GM19023 (cell line): Measurements from ENCODE around the gene POTEJ.
"Not testable (repeated sequence)": the region's sequence is repeated elsewhere in the genome, so short reads cannot be mapped to it uniquely, and the experiment has no call there.

Experiments used
- ATAC-seq: cut with Tn5 transposase; IDR thresholded peaks from one replicate; pipeline ENCODE4 v1.9.1; 2021; ENCODE audit warnings: mild to moderate bottlenecking, moderate library complexity; ENCODE audit not compliant: unreplicated experiment

Gene POTEJ

GRCh38 chr2:130611140-130611539 lies at the start of gene POTEJ:
Gene POTEJ (plus strand): TSS chr2:130611440. CDS start chr2:130611533, 93 bp downstream.
- ATAC-seq, result not testable (repeated sequence)

DNA sequence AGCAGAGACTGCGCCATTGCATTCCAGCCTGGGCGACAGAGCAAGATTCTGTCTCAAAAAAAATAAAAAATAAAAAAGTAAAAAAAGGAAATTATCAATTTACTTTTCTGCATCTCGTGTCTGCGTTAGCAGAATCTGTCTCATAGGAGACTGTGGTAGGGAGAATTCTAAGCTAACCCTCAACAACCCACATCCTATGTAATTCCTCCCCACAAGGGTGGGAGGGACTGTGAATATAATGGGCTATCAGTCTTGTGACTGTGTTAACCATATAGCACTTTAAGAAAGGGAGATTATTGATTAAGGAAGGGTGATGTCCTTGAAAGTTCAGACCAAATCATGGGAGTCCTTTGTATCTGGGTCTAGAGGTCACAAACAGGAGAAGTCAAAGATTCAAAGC lies 45.1 kb upstream of the POTEJ start:
- ATAC-seq, result not testable (repeated sequence)

DNA sequence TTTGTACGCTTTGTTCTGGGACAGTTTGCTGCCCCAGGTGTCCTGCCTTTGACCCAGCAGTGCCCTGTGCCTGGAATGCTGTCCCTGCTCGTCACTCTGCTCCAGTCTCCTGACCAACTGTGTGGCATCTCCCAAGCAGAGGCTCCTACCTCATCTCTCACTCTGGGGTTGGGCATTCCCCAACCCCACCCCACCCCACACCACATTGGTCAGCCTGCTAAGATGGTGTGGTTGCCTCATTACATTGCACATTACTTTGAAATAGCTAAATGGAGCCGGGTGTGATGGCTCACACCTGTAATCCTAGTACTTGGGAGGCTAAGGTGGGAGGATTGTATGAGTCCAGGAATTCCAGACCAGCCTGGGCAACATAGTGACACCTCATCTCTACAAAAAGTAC lies 39.3 kb upstream of the POTEJ start:
- ATAC-seq, result not testable (repeated sequence)

- not testable (repeated sequence) for ATAC-seq
These were observed 37.0 kb upstream of the POTEJ start for GRCh38 chr2:130574230-130574629.

DNA sequence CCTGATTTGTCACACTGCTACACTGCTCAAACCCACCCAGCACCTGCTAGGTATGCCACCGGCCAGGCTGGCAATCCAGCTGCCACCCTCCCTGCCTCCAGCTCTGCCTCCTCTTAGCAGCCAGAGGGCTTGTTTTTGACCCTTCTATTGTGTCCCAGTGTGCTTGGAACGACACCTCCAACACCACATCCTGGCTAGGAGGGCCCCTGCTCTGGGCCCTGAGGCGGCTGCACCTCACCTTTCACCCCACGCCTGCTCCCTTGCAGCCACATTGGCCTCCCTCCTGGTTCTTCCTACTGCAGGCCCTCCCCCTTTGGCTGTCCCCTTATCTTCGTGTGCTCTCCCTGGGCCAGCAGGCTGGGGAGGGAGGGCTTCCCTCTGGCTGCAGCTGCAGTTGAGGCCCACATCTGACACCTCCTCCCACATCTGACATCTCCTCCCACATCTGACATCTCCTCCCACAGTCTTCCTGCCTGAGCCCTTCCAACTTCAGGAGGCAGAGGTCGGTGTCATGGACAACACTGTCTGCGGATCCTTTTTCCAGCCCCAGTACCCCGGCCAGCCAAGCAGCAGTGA lies 34.9 kb upstream of the POTEJ start:
- not testable (repeated sequence) for ATAC-seq

DNA sequence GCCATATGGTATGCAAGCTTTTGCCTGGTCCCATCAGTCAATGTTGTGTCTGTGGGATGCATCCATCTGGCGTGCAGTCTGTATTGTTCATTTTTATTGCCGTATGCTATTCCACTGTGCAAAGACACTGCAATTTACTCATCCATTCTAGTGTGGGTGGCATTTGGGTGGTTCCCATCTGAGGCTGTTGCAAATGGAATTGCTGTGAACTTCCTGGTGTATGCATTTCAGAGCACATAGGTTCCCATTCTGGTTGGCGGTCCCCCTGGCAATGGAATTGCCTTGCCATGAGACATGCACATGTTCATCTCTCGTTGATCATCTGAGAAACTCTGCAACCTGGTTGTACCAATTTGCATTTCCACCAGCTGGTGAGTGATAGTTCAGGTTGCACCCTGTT lies 33.7 kb upstream of the POTEJ start:
- ATAC-seq, result not testable (repeated sequence)

GRCh38 chr2:130579121-130579520 lies 32.1 kb upstream of the POTEJ start:
- not testable (repeated sequence) for ATAC-seq

DNA sequence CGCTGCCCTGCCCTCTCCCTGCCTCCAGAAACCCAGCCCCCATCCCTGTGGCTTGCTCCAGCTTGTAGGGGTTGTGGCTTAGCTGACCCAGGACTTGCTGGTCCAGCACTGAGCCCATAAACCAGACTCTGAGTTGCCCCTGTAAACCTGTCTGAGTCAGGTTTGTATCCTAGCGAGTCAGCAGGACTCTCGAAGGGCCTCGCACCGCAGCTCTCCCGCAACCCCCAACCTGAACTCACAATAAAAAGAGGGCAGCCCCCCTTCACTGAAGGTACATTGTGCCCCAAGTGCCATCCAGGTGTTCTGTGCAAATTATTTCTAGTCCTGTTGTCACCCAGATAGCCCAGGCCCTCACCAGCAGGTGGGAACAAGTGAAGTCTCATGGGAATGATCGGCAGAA lies 29.7 kb upstream of the POTEJ start:
- not testable (repeated sequence) for ATAC-seq

GRCh38 chr2:130582970-130583369 lies 28.3 kb upstream of the POTEJ start:
- ATAC-seq, result not testable (repeated sequence)

- not testable (repeated sequence) for ATAC-seq
These were observed 27.7 kb upstream of the POTEJ start for GRCh38 chr2:130583582-130583981.

GRCh38 chr2:130584726-130585125 lies 26.5 kb upstream of the POTEJ start:
- ATAC-seq, result not testable (repeated sequence)

GRCh38 chr2:130588688-130589458 lies 22.4 kb upstream of the POTEJ start:
- peak; percentile 88 for ATAC-seq

DNA sequence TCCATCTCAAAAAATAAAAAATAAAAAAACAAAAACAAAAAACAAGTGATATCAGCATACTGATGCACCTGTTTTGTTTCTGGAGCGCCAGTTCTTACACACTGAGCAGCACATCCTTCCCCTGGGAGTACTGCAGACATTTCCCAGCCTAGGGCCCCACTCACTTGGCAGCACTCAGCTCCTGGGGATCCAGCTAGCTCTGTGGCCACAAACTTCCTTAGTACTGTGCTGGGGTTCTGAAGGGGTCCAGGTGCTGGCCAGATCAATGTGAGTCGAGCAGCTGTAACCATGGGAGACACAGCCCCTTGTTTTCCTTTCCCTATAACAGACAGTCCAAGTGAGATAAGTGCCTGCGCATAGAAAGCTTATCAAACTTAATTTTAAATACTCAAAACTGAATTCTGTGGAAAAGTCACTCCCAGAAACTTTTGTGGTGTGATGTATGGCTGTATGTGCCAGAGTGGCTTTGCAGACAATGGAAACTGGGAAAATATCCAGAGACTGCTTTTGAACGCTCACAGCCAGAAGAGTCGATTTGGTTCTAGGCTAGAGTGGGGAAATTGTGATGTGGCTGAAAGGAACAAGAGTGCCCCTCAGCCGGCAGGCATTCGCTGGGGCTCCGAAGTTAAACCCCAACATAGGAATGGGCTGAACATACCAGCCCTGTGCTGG lies 20.9 kb upstream of the POTEJ start:
- not testable (repeated sequence) for ATAC-seq

GRCh38 chr2:130590842-130591359 lies 20.3 kb upstream of the POTEJ start:
- not testable (repeated sequence) for ATAC-seq

GRCh38 chr2:130592791-130593414 lies 18.3 kb upstream of the POTEJ start:
- not testable (repeated sequence) for ATAC-seq

- not testable (repeated sequence) for ATAC-seq
These were observed 17.2 kb upstream of the POTEJ start for GRCh38 chr2:130594011-130594410.

DNA sequence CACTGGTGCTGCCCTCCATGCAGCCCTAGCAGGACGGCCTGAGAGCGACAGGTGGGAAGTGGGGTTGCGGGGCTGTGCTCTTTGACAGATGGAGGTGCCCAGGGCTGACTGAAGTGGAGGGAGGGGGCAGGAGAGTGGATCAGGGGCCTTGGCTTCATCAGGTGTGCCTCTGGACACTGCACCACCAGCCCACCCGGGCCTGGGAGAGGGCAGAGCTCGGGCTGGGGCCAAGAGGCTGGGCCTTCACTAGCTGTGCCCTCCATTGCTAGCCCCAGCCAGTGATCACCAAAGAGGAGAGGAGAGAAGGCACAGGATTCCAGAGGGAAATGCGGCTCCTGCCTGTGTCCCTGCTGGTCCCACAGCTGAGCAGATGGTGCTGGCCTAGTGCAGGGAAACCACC lies 14.5 kb upstream of the POTEJ start:
- ATAC-seq, result not testable (repeated sequence)

DNA sequence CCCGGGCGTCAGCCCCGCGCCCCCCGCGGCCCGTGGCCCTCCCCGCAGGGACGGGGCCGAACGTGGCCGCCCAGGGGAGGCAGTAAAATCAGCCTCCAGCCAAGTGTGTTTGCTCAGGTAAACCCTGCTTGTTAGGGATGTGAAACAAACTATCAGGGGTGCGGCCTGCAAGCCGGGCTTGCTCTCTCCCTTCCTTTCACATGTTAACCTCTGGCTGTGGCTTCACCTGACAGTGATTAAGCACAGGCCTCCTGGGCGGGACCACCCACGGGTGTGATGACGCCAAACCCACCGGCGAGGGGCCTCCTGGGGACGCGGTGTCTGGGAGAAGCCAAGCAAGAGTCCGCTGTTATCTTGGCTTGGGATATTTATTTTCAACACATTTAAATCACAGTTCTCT lies 13.2 kb upstream of the POTEJ start:
- not testable (repeated sequence) for ATAC-seq

DNA sequence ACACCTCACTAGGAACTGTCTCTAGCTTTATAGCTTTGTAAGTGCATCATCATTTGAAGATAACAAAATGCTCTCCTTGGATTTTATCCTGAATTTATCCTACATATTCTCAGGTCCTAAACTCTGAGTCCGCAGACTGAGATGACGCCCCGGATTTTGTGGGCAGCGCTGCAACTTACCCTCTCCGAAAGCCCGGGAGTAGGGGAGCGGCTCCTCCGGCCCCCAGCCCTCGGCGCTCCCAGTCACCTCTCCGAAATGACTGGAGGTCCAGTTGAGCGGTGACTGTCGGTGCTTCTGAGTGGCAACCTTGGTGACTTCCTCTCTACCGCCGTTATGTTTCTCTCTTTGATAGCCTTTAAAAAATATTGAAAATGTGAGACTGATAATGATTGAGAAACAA lies 12.8 kb upstream of the POTEJ start:
- not testable (repeated sequence) for ATAC-seq

DNA sequence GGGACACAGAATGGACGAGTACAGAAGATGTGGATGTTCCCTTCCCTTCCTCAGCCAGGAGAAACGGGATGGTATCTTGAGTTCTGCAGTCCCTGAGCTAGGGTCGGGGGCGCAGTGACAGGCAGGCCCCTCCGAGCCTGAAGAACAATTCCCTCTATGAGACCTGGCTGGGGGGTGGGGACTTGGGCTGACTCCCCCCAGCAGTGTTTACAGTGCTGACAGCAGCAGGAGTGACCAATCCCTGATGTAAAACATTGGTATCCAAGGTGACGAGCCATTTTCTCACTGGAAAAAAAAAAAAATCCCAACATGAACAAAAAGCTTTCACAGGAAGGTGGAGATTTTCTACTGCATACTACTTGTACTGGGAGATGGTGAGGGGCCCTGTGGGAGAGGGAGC lies 11.8 kb upstream of the POTEJ start, which contains the start of gene CFC1:
CFC1 (minus strand) TSS at position 183 of the 400 bp plus-strand sequence. CDS start 288 bp downstream, outside the sequence.
- not testable (repeated sequence) for ATAC-seq

DNA sequence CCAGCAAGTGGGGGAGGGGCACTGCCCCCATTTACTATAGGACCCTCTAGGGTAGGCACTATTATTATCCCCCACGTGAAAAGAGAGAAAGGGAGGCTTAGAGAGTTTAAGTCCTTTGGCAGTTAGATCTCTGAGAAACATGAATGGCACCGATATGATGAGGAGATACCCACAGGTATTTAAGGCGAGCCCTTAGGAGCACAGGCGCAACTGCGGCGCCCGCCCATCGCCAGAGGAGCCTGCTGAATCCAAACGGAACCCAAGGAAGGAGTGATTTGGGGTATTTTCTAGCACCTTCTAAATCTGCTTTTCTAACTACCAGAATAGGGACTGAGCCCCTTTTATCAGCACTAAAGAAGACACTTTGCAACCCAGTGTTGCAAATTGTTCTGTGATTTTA lies 11.3 kb upstream of the POTEJ start:
- not testable (repeated sequence) for ATAC-seq
